Mesothelial cell of epicardium (in vitro differentiated cells): ENCODE data around the gene PPP1R18. TPM values are rescaled to one million over a fixed set of nuclear protein-coding genes. Genes with fewer than 3 reads are reported as not detected.

Source experiments
- DNase-seq, 2 experiments: peaks; one replicate each; pipeline ENCODE4 v3.0.0; 2021; ENCODE audit warnings: low spot score in 2 of 2; ENCODE audit not compliant: unreplicated experiment in 2 of 2
- H3K27ac Mint-ChIP-seq: 2 replicates; pipeline ENCODE4 v1.8.0; 2021; ENCODE audit warnings: mixed read lengths
- H3K27me3 Mint-ChIP-seq: 2 replicates; pipeline ENCODE4 v1.8.0; 2021; ENCODE audit warnings: low read depth, mixed read lengths
- H3K36me3 Mint-ChIP-seq: 2 replicates; pipeline ENCODE4 v1.8.0; 2021; ENCODE audit warnings: mixed read lengths
- H3K4me1 Mint-ChIP-seq: 2 replicates; pipeline ENCODE4 v1.8.0; 2021; ENCODE audit warnings: mixed read lengths
- H3K4me3 Mint-ChIP-seq: 2 replicates; pipeline ENCODE4 v1.8.0; 2021; ENCODE audit warnings: mild to moderate bottlenecking, moderate library complexity, mixed read lengths
- H3K9me3 Mint-ChIP-seq: 2 replicates; pipeline ENCODE4 v1.8.0; 2021; ENCODE audit warnings: mixed read lengths
- CTCF ChIP-seq: fragments of 200-600 bp; sonication (generic); IDR thresholded peaks from one replicate; pipeline ENCODE4 v1.5.0; 2021; ENCODE audit warnings: antibody characterized with exemption; ENCODE audit not compliant: unreplicated experiment
- total RNA-seq: library from RNA; stranded (reverse); gene quantifications from 3 replicates; pipeline ENCODE4 v1.2.1, GENCODE V29; 2021

The PPP1R18 gene
- total RNA-seq, 1 donor from 2014 or later, result 30.6 TPM

- H3K27ac Mint-ChIP-seq, result peak within 1 kb of the TSS; percentile 88
- no peaks in the 10 kb centered on the region for H3K9me3 Mint-ChIP-seq
- H3K27me3 Mint-ChIP-seq, result no peaks in the 10 kb centered on the region
- no peak for TF ChIP-seq CTCF
- H3K36me3 Mint-ChIP-seq, result peaks cover 30% of the 10 kb centered on the region
- peak within 1 kb of the TSS; percentile 83 for H3K4me3 Mint-ChIP-seq
- peaks cover 21% of the 10 kb centered on the region for H3K4me1 Mint-ChIP-seq
- peak; percentile 90 to 95 for DNase-seq
Observed at GRCh38 chr6:30646450-30647241, 39.8 kb downstream of the PPP1R18 start, which contains the start of gene C6orf136. C6orf136 (plus strand) TSS chr6:30647133; CDS start chr6:30647232, 99 bp downstream.

DNA sequence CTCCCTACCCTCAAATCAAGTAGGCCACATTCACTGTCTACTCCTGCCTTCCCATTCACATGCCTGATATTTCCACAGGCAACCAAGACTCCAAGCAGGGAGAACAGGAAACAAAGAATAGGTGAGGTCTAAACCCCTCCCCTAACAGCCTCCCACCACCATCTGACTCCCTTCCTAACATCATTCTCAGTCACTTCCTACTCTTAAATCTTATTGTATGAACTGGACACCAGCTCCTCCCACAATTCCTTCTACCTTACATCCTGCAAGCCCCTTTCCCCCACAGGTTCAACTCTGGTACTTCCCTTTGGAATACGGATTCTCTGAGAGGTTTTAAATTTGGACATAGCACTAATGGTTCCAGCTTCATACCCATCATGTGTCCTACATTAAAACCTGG lies 40.5 kb downstream of the PPP1R18 start:
- peak overlapping the region; percentile 83 for H3K4me3 Mint-ChIP-seq
- peak overlapping the region; percentile 85 for H3K27ac Mint-ChIP-seq
- peaks cover 32% of the 10 kb centered on the region for H3K36me3 Mint-ChIP-seq
- DNase-seq, result no peak
- H3K4me1 Mint-ChIP-seq, result peaks cover 21% of the 10 kb centered on the region
- no peaks in the 10 kb centered on the region for H3K9me3 Mint-ChIP-seq
- TF ChIP-seq CTCF, result no peak
- no peaks in the 10 kb centered on the region for H3K27me3 Mint-ChIP-seq

DNA sequence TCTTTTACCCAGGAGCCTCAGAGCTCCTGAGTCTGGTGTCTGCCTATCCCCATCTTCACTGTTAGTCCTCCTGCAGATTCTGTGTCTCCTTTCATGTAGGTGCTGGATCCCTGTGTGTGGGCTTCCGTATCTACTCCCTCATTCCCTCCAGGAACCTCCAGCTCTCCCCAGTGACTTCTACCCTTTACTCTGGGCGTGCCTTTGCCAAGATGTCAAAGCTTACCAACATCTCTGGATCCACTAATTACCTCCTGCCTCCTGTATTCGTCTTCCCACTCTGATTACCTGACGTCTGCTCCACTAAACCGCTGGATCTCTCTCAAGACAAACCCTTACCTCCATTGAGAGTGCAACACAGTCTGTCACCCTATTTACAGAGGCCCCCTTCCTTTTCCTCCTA lies 41.7 kb downstream of the PPP1R18 start:
- DNase-seq, result no peak
- Mint-ChIP-seq H3K27ac (peak overlapping the region; percentile 60), H3K36me3 (peaks cover 38% of the 10 kb centered on the region), H3K9me3 (no peaks in the 10 kb centered on the region), H3K4me3 (no peak overlapping the region), H3K27me3 (no peaks in the 10 kb centered on the region), H3K4me1 (peaks cover 21% of the 10 kb centered on the region)
- TF ChIP-seq CTCF, result no peak

- no peak overlapping the region for H3K4me3 Mint-ChIP-seq
- no peaks in the 10 kb centered on the region for H3K9me3 Mint-ChIP-seq
- no peak for TF ChIP-seq CTCF
- no peaks in the 10 kb centered on the region for H3K27me3 Mint-ChIP-seq
- no peak overlapping the region for H3K27ac Mint-ChIP-seq
- no peak for DNase-seq
- peaks cover 21% of the 10 kb centered on the region for H3K4me1 Mint-ChIP-seq
- peaks cover 38% of the 10 kb centered on the region for H3K36me3 Mint-ChIP-seq
Observed at GRCh38 chr6:30643656-30644055, 42.8 kb downstream of the PPP1R18 start.

- H3K36me3 Mint-ChIP-seq, result peaks cover 43% of the 10 kb centered on the region
- peaks cover 7% of the 10 kb centered on the region for H3K4me1 Mint-ChIP-seq
Observed at GRCh38 chr6:30641048-30641447, 45.4 kb downstream of the PPP1R18 start.

More at GRCh38 chr6:30641048-30641447, 45.4 kb downstream of the PPP1R18 start:
- no peak for DNase-seq
- Mint-ChIP-seq H3K9me3 (no peaks in the 10 kb centered on the region), H3K27ac (no peak overlapping the region), H3K4me3 (no peak overlapping the region), H3K27me3 (no peaks in the 10 kb centered on the region)
- TF ChIP-seq CTCF, result no peak
